HuH-7 (cell line): Measurements from ENCODE around the gene CETN1.

Source experiments
- DNase-seq: peaks from one replicate; pipeline ENCODE4 v3.0.0; 2011; ENCODE audit warnings: low spot score

Gene CETN1

DNA sequence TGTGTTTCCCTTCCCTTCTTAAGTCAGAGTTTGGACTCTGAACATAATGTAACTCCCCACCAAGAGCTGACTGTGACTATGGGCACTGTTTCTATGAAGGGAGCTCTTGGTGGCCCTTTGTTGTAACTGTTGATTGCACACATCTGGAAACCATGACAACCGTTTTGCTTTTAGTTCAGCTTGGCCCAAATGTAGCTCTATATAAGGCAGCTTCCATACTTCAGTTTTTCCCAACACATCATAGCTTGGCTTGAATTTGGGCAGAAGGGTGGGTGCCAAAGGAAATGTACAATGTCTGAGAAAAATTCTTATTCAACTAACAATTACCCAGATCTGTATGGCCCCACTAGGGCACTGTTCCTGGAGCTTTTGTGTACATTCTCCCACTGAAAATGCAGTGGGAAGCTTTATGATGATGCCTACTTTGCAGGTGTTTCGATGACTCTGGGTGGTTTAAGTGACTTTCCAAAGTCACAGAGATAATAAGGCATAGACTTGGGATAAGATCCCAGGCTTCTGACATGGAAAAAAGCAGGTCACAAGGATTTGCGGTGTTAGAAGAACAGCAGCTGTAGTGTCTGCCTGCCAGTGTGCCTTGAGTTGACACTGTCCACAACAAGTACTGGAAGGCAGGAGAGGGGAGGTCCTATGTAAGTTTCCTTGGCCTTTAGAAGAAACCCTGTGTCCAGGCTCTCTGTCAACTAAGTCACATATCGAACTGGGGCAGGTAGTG, 2.4 kb upstream of the CETN1 start:
- no peak for DNase-seq

GRCh38 chr18:579238-579637, 942 bp upstream of the CETN1 start:
- no peak for DNase-seq

DNA sequence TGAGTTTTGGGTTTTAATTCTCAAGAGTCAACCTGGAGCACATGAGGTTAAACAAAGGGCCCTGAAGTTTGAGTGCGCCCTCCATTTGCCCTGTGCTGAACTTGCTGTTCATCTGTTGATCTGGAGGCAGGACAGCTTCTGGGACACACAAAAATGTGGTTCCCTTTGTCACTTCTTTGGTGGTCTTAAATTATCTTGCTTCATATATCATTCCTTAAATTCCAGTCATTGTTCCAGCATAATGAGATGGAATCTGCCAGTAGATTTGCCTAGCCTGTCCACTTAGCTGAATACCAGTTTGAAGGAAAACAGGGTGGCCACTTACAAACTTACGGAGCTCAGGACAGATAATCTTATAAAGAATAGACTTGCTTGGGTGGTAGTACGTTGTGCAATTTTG, 916 bp downstream of the CETN1 start:
- DNase-seq: no peak

- DNase-seq: no peak
These were observed 2.3 kb downstream of the CETN1 start for GRCh38 chr18:582465-582864.

DNA sequence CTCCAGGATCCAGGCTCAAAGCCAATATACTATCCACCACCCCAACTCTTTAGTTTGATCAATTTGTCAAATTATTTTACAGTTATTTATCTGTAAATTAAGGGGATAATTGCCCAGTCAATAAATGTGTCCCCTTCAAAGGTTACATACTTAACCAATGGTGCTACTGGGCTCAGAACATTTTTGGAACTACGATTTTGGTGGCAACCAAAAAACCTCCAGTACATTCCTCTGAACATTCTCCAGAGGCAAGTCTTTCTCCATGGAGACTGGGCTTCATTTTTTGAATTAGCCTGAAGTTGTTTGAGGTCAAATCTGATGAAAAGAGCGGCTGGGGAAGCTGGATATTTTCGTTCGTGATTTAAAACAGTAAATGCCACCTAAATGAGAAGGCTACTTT, 14.9 kb downstream of the CETN1 start:
- no peak for DNase-seq

GRCh38 chr18:595571-595970, 15.4 kb downstream of the CETN1 start:
- DNase-seq: no peak

DNA sequence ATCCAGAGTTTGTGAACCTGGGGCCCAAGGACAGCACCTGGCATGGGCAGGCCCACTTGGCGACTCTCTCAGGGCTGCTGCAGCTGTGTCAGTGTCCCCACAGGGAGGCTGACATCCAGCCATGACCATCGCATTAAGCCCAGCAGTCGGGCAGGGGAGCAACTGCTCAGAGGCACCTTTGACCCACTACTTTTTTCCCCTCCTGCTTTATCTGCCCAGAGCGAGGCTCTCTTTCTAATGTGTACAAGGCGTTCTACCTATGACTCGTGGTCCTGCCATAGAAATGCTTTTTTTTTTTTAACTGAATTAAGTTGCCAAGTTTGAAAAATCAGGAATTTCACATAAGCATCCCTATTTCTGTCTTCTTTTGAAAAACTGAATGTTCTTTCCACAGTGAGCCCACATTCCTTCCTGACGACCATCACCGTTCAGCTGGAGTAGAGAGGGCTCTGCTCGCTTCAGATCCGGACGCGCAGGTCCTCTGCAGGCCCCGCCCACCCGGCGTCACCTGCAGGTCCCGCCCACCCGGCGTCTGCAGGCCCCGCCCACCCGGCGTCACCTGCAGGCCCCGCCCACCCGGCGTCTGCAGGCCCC, 16.2 kb downstream of the CETN1 start:
- DNase-seq: peak; percentile 60

DNA sequence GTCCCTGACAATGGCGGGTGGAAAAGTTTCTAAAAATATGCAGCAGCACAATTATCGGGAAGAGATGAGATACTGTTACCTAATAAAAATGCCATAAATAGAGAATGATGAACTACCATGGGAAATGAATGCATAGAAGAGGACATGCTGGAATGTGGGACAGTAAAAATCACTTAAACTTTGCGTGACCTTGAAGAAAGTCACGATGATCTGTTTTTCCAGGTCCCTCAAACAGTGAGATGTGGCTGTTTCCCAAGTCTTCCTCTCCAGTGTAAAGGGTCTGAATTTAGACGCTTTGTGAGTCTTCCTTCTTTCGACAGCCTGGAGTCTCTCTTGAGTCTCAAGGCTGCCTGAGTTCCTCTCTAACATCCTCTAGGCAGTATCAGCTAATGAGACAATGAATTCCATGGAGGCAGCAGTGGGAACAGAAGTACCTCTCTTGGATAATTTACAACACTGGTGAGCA, 18.0 kb downstream of the CETN1 start:
- no peak for DNase-seq

- DNase-seq: no peak
These were observed 19.9 kb downstream of the CETN1 start for GRCh38 chr18:600107-600506.

GRCh38 chr18:604771-605170, 24.6 kb downstream of the CETN1 start:
- no peak for DNase-seq

DNA sequence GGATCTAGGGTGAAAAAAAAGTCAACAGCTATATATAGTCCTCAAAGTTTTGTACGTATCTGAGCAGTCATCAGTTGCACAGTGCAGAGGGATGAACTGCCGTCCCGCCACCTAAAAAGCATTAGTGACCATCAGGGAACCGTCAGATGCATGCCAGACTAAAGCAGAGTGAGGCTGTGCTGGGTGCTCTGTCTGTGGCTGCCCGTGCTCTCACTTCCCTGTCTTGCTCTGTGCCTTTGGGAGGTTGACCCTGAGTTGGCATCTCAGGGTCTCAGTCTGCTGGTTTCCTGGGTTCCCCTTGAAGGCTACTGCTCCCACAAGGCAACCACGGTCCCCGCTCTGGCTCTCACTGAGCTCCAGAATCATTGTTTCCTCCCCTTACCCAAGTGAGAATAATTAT, 27.8 kb downstream of the CETN1 start:
- DNase-seq: no peak

DNA sequence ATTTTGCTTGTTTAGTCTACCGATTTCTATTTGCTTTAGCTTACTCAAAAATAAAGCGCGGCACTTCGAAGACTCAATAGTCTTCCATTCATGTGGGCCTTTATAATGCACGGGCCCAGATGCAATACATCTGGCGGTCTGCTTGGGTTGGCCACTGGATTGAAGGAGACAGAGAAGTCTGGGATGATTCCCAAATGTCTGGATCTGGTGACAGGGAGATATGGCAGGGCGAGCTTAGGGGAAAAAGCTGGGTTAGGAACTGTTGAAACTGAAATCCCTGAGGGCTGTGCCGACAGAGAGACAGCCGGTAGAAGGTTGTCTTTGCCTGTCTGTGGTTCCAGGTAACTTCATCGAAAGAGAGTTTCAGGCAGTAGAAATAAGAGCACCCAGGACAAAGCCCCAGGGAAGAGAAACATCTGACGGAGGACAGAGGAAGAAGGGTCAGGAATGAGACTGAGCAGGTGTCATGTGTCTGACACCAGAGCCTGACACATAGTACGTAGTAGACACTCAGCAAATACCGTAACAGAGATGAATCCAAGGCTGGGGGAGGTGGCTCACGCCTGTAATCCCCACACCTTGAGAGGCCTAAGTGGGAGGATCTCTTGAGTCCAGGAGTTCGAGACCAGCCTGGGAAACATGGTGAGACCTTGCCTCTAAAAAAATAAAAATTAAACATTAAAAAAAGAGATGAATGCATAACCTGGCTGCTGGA, 30.2 kb downstream of the CETN1 start:
- DNase-seq: no peak

DNA sequence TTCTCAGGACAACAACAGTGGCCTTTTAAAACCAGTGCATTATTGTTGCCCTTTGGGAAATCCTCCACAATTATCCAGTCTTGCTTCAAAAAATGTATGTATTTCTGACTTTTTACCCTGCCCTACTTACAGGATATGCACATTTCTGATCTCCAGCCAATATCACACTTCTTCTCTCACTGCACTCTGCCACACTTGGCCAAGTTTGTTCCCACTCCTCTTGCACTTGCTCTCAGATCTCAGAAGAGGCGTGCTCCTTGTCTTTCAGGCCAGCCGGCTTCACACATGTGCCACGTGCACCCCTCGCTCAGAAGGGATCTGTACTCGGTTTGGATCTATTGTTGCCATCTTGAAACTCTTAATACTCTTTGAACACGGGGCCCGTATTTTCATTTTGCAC, 32.0 kb downstream of the CETN1 start:
- no peak for DNase-seq

GRCh38 chr18:614193-614592, 34.0 kb downstream of the CETN1 start:
- no peak for DNase-seq

GRCh38 chr18:615092-615521, 34.9 kb downstream of the CETN1 start:
- DNase-seq: no peak

DNA sequence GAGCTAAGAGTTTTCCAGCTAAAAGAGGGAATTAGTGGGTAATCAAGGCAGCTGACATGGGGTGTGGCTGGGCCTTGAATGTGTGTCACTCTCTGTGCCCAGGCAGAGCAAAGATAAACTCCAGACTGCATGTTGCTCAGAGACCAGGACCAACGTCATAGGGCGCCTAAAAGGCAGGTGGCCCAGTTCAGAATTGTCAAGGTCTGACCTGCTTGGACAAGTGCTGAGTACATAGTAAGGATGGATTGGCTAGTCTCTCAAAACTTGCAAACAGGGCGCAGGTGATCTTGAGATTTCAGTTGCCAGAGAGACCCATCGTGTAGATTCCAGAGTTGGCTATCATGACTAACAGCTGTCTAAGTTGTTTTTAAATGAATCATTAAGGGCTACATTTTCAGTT, 35.6 kb downstream of the CETN1 start:
- DNase-seq: no peak

- DNase-seq: no peak
These were observed 36.3 kb downstream of the CETN1 start for GRCh38 chr18:616380-616995.

DNA sequence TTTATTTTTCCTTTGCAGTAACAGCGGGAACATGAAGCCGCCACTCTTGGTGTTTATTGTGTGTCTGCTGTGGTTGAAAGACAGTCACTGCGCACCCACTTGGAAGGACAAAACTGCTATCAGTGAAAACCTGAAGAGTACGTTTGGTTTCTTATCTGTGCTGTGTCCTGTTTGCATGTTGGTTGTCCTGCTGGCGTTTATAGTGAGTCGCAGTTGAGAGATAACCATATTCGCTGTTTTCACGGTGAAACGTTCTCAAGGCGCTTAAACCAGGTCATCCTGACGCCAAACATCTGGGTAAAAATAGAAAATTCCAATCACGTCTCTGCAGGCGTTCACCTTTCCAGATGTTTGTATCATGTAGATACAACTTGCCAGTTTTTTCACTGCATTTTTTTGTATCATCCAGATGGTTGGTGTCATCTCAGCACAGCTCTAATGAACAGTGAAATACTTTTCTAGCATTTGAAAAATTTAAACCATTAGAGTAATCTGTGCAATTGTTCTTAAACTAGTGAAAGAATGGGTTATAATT, 37.9 kb downstream of the CETN1 start:
- DNase-seq: no peak

- no peak for DNase-seq
These were observed 38.4 kb downstream of the CETN1 start for GRCh38 chr18:618618-619017.

DNA sequence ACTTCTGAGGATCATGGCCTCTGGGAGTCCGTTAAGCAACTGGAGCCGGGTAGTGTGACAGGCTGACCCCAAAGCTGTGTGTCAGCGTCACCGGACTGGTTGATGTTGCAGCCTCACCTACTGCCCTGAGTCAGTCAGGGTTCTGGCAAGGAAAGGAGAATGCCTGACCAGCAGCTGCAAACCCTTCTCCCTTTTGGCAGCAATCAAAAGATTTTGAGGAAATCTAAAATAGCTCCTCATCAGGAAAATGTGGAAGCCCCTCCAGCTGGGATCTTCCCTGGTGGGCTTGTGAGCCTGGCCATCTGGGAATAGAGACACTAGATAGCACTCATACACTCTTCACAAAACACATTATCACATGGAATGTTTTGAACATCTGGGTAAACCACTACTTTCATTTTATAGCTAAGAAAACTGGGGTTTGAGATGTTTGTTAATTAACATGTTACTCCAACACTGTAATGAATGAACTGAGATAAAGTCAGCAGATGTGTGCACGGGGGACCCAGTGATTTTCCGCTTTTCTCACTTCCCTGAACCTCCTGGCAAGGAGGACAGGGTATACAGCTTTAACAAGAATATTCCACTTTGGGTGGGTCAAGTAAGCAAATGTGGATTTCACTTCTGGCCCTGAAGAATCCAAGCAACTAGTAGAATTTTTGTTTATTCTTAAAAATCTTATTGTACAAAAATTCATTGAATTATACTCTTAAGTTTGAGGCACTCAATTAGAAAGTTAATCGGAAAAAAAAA, 41.3 kb downstream of the CETN1 start:
- DNase-seq: no peak

DNA sequence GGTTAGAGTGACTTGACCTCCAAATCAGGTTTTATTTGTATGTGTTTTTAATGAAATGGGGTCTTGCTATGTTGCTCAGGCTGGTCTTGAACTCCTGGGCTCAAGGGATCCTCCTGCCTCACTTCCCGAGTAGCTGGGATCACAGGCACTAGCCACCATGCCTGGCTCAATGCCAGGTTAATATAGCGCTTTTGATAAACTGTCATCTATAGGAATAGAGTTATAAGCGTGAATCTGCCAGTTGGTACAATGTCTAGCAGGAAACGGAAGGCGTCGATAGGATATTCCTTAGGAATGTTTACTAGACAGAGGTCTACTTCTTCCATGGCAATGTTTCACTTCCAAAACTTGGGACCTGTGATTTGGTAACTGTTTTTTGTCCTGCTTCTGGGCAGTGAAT, 42.1 kb downstream of the CETN1 start:
- no peak for DNase-seq
